Lower leg skin (tissue), 4 donors: ENCODE results near the gene KRTAP12-4. TPM values are rescaled to one million over a fixed set of nuclear protein-coding genes. Genes with fewer than 3 reads are reported as not detected.

ENCODE experiments used
- DNase-seq, 2 donors: peaks; one replicate each; pipeline ENCODE4 v3.0.0-alpha.2; 2019; ENCODE audit warnings: low spot score in 2 of 2
- H3K4me3 ChIP-seq: fragments of 200-600 bp; sonication (generic); 2 replicates; pipeline ENCODE4 v1.5.1; 2017; ENCODE audit warnings: mild to moderate bottlenecking, low read depth; ENCODE audit not compliant: poor library complexity, severe bottlenecking
- POLR2A ChIP-seq, 2 donors: fragments of 450-650 bp; IDR thresholded peaks; one replicate each; pipeline ENCODE4 v1.6.1; 2016 to 2017; ENCODE audit warnings: antibody characterized with exemption in 2 of 2, mild to moderate bottlenecking in 1 of 2, moderate library complexity in 1 of 2
- WGBS, 2 donors: methylation state at CpG; one replicate each; pipeline ENCODE4 v1.1.5; 2018; 5-methylcytosine and 5-hydroxymethylcytosine counted together
- intact Hi-C: fragments of 100-400 bp; cut with DNase I; formaldehyde crosslinking; loops from one replicate; pipeline ENCODE4 v1.15.0; 2023; ENCODE audit warnings: low total_unique reads
- total RNA-seq, 4 donors: library from RNA; depleted of rRNA; stranded (reverse); fragments of >200 nt; gene quantifications; one replicate each; pipeline ENCODE4 v1.1.0, GENCODE V29; 2016
- TF ChIP-seq, protein P1 (sequence below), 3 donors: fragments of 450-650 bp; IDR thresholded peaks; one replicate each; pipeline ENCODE4 v1.5.1; 2016; ENCODE audit warnings: antibody characterized with exemption in 3 of 3, mild to moderate bottlenecking in 3 of 3, moderate library complexity in 2 of 3

Gene KRTAP12-4
- total RNA-seq, 4 donors from 2014 or later = not detected

- peak in 1 of 2 donors; percentile 78 for DNase-seq
Measured at GRCh38 chr21:44653123-44653522, 1.3 kb downstream of the KRTAP12-4 start.

DNA sequence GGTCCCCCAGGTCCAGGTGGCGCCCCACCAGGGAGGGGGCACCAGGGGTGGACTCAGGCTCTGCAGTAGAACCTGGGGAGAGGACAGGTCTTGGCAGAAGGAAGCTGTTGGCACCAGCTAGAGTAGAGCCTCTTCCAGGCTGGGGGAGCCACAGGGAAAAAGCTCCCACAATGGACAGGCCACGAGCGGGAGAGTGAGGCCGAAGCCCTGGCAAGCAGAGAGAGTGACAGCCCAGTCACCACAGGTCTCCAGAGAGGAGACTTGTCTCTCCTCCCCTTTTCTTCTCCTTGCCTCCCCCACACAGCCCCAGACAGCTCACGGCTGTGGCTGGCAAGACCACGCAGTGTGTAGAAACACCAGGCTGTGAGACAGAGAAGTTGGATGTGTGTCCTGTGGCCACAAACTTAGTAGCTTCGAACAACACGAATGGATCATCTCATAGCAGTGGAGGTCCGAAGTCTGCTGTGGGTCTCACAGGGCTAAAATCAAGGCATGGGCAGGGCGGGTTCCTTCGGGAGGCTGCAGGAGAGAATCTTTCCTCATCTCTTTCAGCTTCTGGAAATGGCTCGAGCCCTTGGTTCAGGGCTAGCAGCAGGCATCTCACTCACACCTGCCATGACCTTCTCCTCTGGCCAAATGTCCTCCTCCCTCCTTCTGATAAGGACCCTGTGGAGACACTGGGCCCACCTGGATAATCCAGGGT is 3.3 kb downstream of the KRTAP12-4 start:
- peak; percentile 4 to 68 for DNase-seq
- 90 to 94% methylated on average over 12 of the region's 12 CpGs for WGBS, 2 donors
- no peak for TF ChIP-seq POLR2A (IDR thresholded peaks at IDR 0.05)
- TF ChIP-seq, protein P1, sequence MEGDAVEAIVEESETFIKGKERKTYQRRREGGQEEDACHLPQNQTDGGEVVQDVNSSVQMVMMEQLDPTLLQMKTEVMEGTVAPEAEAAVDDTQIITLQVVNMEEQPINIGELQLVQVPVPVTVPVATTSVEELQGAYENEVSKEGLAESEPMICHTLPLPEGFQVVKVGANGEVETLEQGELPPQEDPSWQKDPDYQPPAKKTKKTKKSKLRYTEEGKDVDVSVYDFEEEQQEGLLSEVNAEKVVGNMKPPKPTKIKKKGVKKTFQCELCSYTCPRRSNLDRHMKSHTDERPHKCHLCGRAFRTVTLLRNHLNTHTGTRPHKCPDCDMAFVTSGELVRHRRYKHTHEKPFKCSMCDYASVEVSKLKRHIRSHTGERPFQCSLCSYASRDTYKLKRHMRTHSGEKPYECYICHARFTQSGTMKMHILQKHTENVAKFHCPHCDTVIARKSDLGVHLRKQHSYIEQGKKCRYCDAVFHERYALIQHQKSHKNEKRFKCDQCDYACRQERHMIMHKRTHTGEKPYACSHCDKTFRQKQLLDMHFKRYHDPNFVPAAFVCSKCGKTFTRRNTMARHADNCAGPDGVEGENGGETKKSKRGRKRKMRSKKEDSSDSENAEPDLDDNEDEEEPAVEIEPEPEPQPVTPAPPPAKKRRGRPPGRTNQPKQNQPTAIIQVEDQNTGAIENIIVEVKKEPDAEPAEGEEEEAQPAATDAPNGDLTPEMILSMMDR (IDR thresholded peaks at IDR 0.05) = no peak
- no peak overlapping the region for H3K4me3 ChIP-seq
- intact Hi-C loops = no loop called here

More at GRCh38 chr21:44653123-44653522, 1.3 kb downstream of the KRTAP12-4 start:
- TF ChIP-seq POLR2A (IDR thresholded peaks at IDR 0.05) = no peak
- TF ChIP-seq, protein P1 (IDR thresholded peaks at IDR 0.05) = no peak
- intact Hi-C loops = no loop called here
- 62 to 64% methylated on average over 14 of the region's 14 CpGs for WGBS, 2 donors
- no peak overlapping the region for H3K4me3 ChIP-seq

- DNase-seq = peak; percentile 2 to 66
- 84 to 87% methylated on average over 20 of the region's 20 CpGs for WGBS, 2 donors
- no peak for TF ChIP-seq POLR2A (IDR thresholded peaks at IDR 0.05)
- TF ChIP-seq, protein P1 (IDR thresholded peaks at IDR 0.05) = no peak
- intact Hi-C loops = no loop called here
- no peak overlapping the region for H3K4me3 ChIP-seq
Measured at GRCh38 chr21:44650265-44650972, 4.0 kb downstream of the KRTAP12-4 start.

- WGBS, 2 donors = 85 to 87% methylated on average over 18 of the region's 18 CpGs
- no peak overlapping the region for H3K4me3 ChIP-seq
- intact Hi-C loops = no loop called here
- TF ChIP-seq POLR2A (IDR thresholded peaks at IDR 0.05) = no peak
- TF ChIP-seq, protein P1 (IDR thresholded peaks at IDR 0.05) = no peak
- DNase-seq = peak; percentile 6 to 62
Measured at GRCh38 chr21:44649521-44650100, 4.8 kb downstream of the KRTAP12-4 start.

- intact Hi-C loops = no loop called here
- WGBS, 2 donors = 75 to 85% methylated on average over 23 to 29 of the region's 33 CpGs
- peak in 1 of 2 donors; percentile 10 for DNase-seq
- no peak overlapping the region for H3K4me3 ChIP-seq
- TF ChIP-seq, protein P1 (IDR thresholded peaks at IDR 0.05) = no peak
- TF ChIP-seq POLR2A (IDR thresholded peaks at IDR 0.05) = no peak
Measured at GRCh38 chr21:44648557-44649311, 5.7 kb downstream of the KRTAP12-4 start.
